Lower lobe of right lung (tissue), 2 donors: ENCODE measurements around the gene URM1. TPM values are rescaled to one million over a fixed set of nuclear protein-coding genes. Genes with fewer than 3 reads are reported as not detected.
"Not testable (repeated sequence)": the region's sequence is repeated elsewhere in the genome, so short reads cannot be mapped to it uniquely, and the experiment has no call there.

Source experiments
- ATAC-seq, 2 donors: fragments of 200-7000 bp; cut with Tn5 transposase; one replicate each; pipeline ENCODE4 v1.9.1; 2020 to 2022; ENCODE audit warnings: mild to moderate bottlenecking in 2 of 2, moderate library complexity in 2 of 2
- DNase-seq: peaks from one replicate; pipeline ENCODE4 v3.0.0-alpha.2; 2020
- H3K27ac ChIP-seq: fragments of 200-600 bp; one replicate; pipeline ENCODE4 v1.8.0; 2022
- H3K27me3 ChIP-seq: fragments of 200-600 bp; one replicate; pipeline ENCODE4 v1.8.0; 2022; ENCODE audit warnings: low read depth
- H3K36me3 ChIP-seq: fragments of 200-600 bp; one replicate; pipeline ENCODE4 v1.8.0; 2022; ENCODE audit warnings: mild to moderate bottlenecking
- H3K4me1 ChIP-seq: fragments of 200-600 bp; one replicate; pipeline ENCODE4 v1.8.0; 2022
- H3K4me3 ChIP-seq: fragments of 200-600 bp; one replicate; pipeline ENCODE4 v1.8.0; 2022; ENCODE audit warnings: mild to moderate bottlenecking
- H3K9me3 ChIP-seq: fragments of 200-600 bp; one replicate; pipeline ENCODE4 v1.8.0; 2022
- intact Hi-C: fragments of 100-400 bp; cut with DNase I; formaldehyde crosslinking; loops from one replicate; pipeline ENCODE4 v1.11.0; 2022
- total RNA-seq: library from RNA; stranded (reverse); fragmentation: NEBNext Ultra II Directional; extraction: Animal tissue kit (Norgen Biotek cat#: 25700); gene quantifications from one replicate; pipeline ENCODE4 v1.2.1, GENCODE V29; 2021
- TF ChIP-seq, protein P1 (sequence below): fragments of 200-600 bp; IDR thresholded peaks from one replicate; pipeline ENCODE4 v1.8.0; 2022; ENCODE audit warnings: antibody characterized with exemption, mild to moderate bottlenecking
- donor health status: DM: no; HTN: yes; CAD: no; lungs with severe emphysema.

URM1 gene
- total RNA-seq, 1 donor from 2014 or later: 49.0 TPM

- ATAC-seq (peak; percentile 91 to 92), DNase-seq (peak; percentile 59)
- peak within 1 kb of the TSS; percentile 69 for H3K27ac ChIP-seq
- intact Hi-C loops: no loop called here
- no peaks in the 10 kb centered on the region for H3K36me3 ChIP-seq
- TF ChIP-seq, protein P1, sequence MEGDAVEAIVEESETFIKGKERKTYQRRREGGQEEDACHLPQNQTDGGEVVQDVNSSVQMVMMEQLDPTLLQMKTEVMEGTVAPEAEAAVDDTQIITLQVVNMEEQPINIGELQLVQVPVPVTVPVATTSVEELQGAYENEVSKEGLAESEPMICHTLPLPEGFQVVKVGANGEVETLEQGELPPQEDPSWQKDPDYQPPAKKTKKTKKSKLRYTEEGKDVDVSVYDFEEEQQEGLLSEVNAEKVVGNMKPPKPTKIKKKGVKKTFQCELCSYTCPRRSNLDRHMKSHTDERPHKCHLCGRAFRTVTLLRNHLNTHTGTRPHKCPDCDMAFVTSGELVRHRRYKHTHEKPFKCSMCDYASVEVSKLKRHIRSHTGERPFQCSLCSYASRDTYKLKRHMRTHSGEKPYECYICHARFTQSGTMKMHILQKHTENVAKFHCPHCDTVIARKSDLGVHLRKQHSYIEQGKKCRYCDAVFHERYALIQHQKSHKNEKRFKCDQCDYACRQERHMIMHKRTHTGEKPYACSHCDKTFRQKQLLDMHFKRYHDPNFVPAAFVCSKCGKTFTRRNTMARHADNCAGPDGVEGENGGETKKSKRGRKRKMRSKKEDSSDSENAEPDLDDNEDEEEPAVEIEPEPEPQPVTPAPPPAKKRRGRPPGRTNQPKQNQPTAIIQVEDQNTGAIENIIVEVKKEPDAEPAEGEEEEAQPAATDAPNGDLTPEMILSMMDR: no peak
- peaks cover 25% of the 10 kb centered on the region for H3K4me1 ChIP-seq
- H3K27me3 ChIP-seq: peaks cover 32% of the 10 kb centered on the region
- peak within 1 kb of the TSS; percentile 98 for H3K4me3 ChIP-seq
- no peaks in the 10 kb centered on the region for H3K9me3 ChIP-seq
These were observed 49.7 kb downstream of the URM1 start, which contains the start of gene CERCAM for GRCh38 chr9:128420651-128421481. TSS of gene CERCAM (plus strand) at chr9:128420857. CDS start at chr9:128420878, 21 bp downstream.

GRCh38 chr9:128421482-128421996, 50.4 kb downstream of the URM1 start:
- TF ChIP-seq, protein P1: no peak
- H3K27ac ChIP-seq: peak overlapping the region; percentile 69
- peaks cover 25% of the 10 kb centered on the region for H3K4me1 ChIP-seq
- no peak for DNase-seq
- H3K36me3 ChIP-seq: no peaks in the 10 kb centered on the region
- peak overlapping the region; percentile 98 for H3K4me3 ChIP-seq
- intact Hi-C loops: no loop called here
- peaks cover 27% of the 10 kb centered on the region for H3K27me3 ChIP-seq
- peak in 1 of 2 donors; percentile 1 for ATAC-seq
- H3K9me3 ChIP-seq: no peaks in the 10 kb centered on the region

DNA sequence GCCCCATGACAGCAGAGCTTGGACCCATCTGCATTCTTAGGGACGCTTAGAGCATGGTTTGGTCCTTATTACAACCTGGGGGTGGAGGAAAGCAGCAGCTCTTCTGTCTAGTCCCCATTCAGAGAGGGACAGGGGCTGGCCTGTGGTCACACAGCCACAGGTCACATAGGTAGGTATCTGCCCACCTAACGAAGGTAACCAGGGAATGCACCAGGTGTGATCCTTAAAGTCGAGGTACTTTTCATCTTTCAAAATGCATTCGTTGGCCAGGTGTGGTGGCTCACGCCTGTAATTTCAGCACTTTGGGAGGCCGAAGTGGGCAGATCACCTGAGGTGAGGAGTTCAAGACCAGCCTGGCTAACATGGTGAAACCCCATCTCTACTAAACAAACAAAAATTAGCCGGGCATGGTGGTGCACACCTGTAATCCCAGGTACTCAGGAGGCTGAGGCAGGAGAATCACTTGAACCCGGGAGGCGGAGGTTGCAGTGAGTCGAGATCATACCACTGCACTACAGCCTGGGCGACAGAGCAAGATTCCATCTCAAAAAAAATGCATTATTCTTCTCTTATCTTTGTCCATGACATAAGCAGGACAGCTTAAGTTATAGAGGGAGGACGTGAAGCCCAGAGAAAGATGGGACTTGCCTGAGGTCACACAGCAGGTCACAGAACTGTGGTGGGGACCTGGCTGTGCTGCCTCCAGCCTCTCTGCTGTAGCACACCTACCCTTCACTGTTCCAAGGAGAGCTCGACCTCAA, 51.0 kb downstream of the URM1 start:
- H3K4me3 ChIP-seq, DNase-seq, ATAC-seq, H3K36me3 ChIP-seq, intact Hi-C loops, H3K9me3 ChIP-seq, H3K27ac ChIP-seq: not testable (repeated sequence)
- Histone ChIP-seq H3K4me1 (peaks cover 25% of the 10 kb centered on the region), H3K27me3 (peaks cover 21% of the 10 kb centered on the region)

GRCh38 chr9:128422783-128423150, 51.6 kb downstream of the URM1 start:
- H3K9me3 ChIP-seq: no peaks in the 10 kb centered on the region
- TF ChIP-seq, protein P1: no peak
- peaks cover 25% of the 10 kb centered on the region for H3K4me1 ChIP-seq
- H3K36me3 ChIP-seq: no peaks in the 10 kb centered on the region
- no peak overlapping the region for H3K27ac ChIP-seq
- peaks cover 18% of the 10 kb centered on the region for H3K27me3 ChIP-seq
- no peak overlapping the region for H3K4me3 ChIP-seq
- intact Hi-C loops: no loop called here
- DNase-seq (no peak), ATAC-seq (no peak)

DNA sequence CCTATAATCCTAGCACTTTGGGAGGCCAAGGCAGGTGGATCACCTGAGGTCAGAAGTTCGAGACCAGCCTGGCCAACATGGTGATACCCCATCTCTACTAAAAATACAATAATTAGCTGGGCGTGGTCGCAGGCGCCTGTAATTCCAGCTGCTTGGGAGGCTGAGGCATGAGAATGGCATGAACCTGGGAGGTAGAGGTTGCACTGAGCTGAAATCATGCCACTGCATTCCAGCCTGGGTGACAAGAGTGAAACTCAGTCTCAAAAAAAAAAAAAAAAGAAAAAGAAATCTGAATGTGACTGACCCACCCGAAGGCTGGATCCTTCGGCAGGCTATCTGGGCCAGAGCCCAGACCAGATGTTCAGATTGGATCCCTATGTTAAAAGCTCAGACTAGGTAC, 52.2 kb downstream of the URM1 start:
- peaks cover 25% of the 10 kb centered on the region for H3K4me1 ChIP-seq
- intact Hi-C loops, DNase-seq, H3K9me3 ChIP-seq, H3K4me3 ChIP-seq, H3K27ac ChIP-seq, ATAC-seq, H3K36me3 ChIP-seq: not testable (repeated sequence)
- H3K27me3 ChIP-seq: peaks cover 18% of the 10 kb centered on the region

- no peak for DNase-seq
- TF ChIP-seq, protein P1: no peak
- ATAC-seq: no peak
- peaks cover 18% of the 10 kb centered on the region for H3K4me1 ChIP-seq
- no peaks in the 10 kb centered on the region for H3K9me3 ChIP-seq
- H3K27me3 ChIP-seq: peaks cover 8% of the 10 kb centered on the region
- intact Hi-C loops: no loop called here
- H3K27ac ChIP-seq: no peak overlapping the region
- no peaks in the 10 kb centered on the region for H3K36me3 ChIP-seq
- no peak overlapping the region for H3K4me3 ChIP-seq
These were observed 53.1 kb downstream of the URM1 start for GRCh38 chr9:128424268-128424780.
